ENCODE measurements around the gene SYMPK.
A peak's percentile ranks its signal among the peaks of the same experiment; 100 is the strongest.

Gene SYMPK

GRCh38 chr19:45900738-45901431 is 37.9 kb upstream of the SYMPK start:
- Histone ChIP-seq H4K91ac (ENCODE audit: low read depth, low read length) (no peak overlapping the region), H3K9ac (ENCODE audit: low read length) (peak overlapping the region; percentile 30), H3K79me1 (ENCODE audit: low read length) (peaks cover 7% of the 10 kb centered on the region), H4K12ac (ENCODE audit: low read depth, low read length) (no peak overlapping the region), H3K4ac (ENCODE audit: low read depth, low read length) (no peak overlapping the region), H2BK120ac (ENCODE audit: insufficient read depth, low read length, poor library complexity) (no peak overlapping the region), H3K14ac (ENCODE audit: low read length) (no peak overlapping the region), H3K4me3 (ENCODE audit: low read depth, low read length) (peak overlapping the region; percentile 82), H3K36me3 (ENCODE audit: control insufficient read depth in 1 of 2, insufficient read depth in 2 of 2, low read length in 2 of 2) (peaks cover 13 to 21% of the 10 kb centered on the region in 2 experiments), H3K18ac (ENCODE audit: low read length) (peak overlapping the region; percentile 39), H2BK5ac (ENCODE audit: low read depth, low read length, poor library complexity) (no peak overlapping the region), H3K9me3 (ENCODE audit: insufficient read depth, low read depth, low read length) (no peaks in the 10 kb centered on the region), H3K23ac (ENCODE audit: low read length) (no peak overlapping the region), H2AFZ (ENCODE audit: insufficient read depth, low read length, poor library complexity) (no peak overlapping the region), H3K4me1 (ENCODE audit: control insufficient read depth in 1 of 2, insufficient read depth in 2 of 2, low read length in 2 of 2) (peaks cover 5 to 6% of the 10 kb centered on the region in 2 experiments), H2AK5ac (ENCODE audit: low read length) (no peak overlapping the region), H3K4me2 (ENCODE audit: low read length) (peak overlapping the region; percentile 99), H4K8ac (ENCODE audit: low read depth, low read length) (no peak overlapping the region), H3K27me3 (ENCODE audit: insufficient read depth, low read length) (no peaks in the 10 kb centered on the region), H3K79me2 (ENCODE audit: control insufficient read depth, insufficient read depth, low read length, poor library complexity) (peaks cover 5% of the 10 kb centered on the region), H3K27ac (ENCODE audit: low read depth, low read length) (no peak overlapping the region), H2BK12ac (ENCODE audit: low read length) (no peak overlapping the region)
- no CpG with 5 or more reads among the region's 22 CpGs for WGBS (ENCODE audit: extremely low coverage, insufficient coverage, insufficient read length)
- peak; percentile 17 to 38 for DNase-seq

- H3K14ac ChIP-seq (ENCODE audit: low read length), result no peak overlapping the region
- peaks cover 5% of the 10 kb centered on the region for H3K79me2 ChIP-seq (ENCODE audit: control insufficient read depth, insufficient read depth, low read length, poor library complexity)
- H2BK5ac ChIP-seq (ENCODE audit: low read depth, low read length, poor library complexity), result no peak overlapping the region
- no peaks in the 10 kb centered on the region for H3K9me3 ChIP-seq (ENCODE audit: insufficient read depth, low read depth, low read length)
- no peak overlapping the region for H3K4me3 ChIP-seq (ENCODE audit: low read depth, low read length)
- no peak overlapping the region for H3K27ac ChIP-seq (ENCODE audit: low read depth, low read length)
- peaks cover 7% of the 10 kb centered on the region for H3K79me1 ChIP-seq (ENCODE audit: low read length)
- no peak overlapping the region for H2BK120ac ChIP-seq (ENCODE audit: insufficient read depth, low read length, poor library complexity)
- no peak for DNase-seq
- H3K23ac ChIP-seq (ENCODE audit: low read length), result no peak overlapping the region
- H2AFZ ChIP-seq (ENCODE audit: insufficient read depth, low read length, poor library complexity), result no peak overlapping the region
- no peaks in the 10 kb centered on the region for H3K27me3 ChIP-seq (ENCODE audit: insufficient read depth, low read length)
- H4K91ac ChIP-seq (ENCODE audit: low read depth, low read length), result no peak overlapping the region
- no peak overlapping the region for H3K4me2 ChIP-seq (ENCODE audit: low read length)
- H3K18ac ChIP-seq (ENCODE audit: low read length), result no peak overlapping the region
- no peak overlapping the region for H2BK12ac ChIP-seq (ENCODE audit: low read length)
- H3K4ac ChIP-seq (ENCODE audit: low read depth, low read length), result no peak overlapping the region
- no peak overlapping the region for H3K9ac ChIP-seq (ENCODE audit: low read length)
- H4K8ac ChIP-seq (ENCODE audit: low read depth, low read length), result no peak overlapping the region
- no peak overlapping the region for H2AK5ac ChIP-seq (ENCODE audit: low read length)
- no peak overlapping the region for H4K12ac ChIP-seq (ENCODE audit: low read depth, low read length)
- peaks cover 5 to 6% of the 10 kb centered on the region in 2 experiments for H3K4me1 ChIP-seq (ENCODE audit: control insufficient read depth in 1 of 2, insufficient read depth in 2 of 2, low read length in 2 of 2)
- peaks cover 20 to 27% of the 10 kb centered on the region in 2 experiments for H3K36me3 ChIP-seq (ENCODE audit: control insufficient read depth in 1 of 2, insufficient read depth in 2 of 2, low read length in 2 of 2)
- 100% methylated on average over 1 of the region's 4 CpGs for WGBS (ENCODE audit: extremely low coverage, insufficient coverage, insufficient read length)
Observed at GRCh38 chr19:45899919-45900589, 37.1 kb upstream of the SYMPK start.

GRCh38 chr19:45899253-45899652 is 36.3 kb upstream of the SYMPK start:
- Histone ChIP-seq H4K12ac (ENCODE audit: low read depth, low read length) (no peak overlapping the region), H4K8ac (ENCODE audit: low read depth, low read length) (no peak overlapping the region)
- no CpG with 5 or more reads among the region's 7 CpGs for WGBS (ENCODE audit: extremely low coverage, insufficient coverage, insufficient read length)

GRCh38 chr19:45897261-45897812 is 34.4 kb upstream of the SYMPK start:
- H2AFZ ChIP-seq (ENCODE audit: insufficient read depth, low read length, poor library complexity), result no peak overlapping the region
- peaks cover 0 to 3% of the 10 kb centered on the region in 2 experiments for H3K4me1 ChIP-seq (ENCODE audit: control insufficient read depth in 1 of 2, insufficient read depth in 2 of 2, low read length in 2 of 2)
- no peak overlapping the region for H2BK12ac ChIP-seq (ENCODE audit: low read length)
- no peak overlapping the region for H4K12ac ChIP-seq (ENCODE audit: low read depth, low read length)
- H4K91ac ChIP-seq (ENCODE audit: low read depth, low read length), result no peak overlapping the region
- H3K79me2 ChIP-seq (ENCODE audit: control insufficient read depth, insufficient read depth, low read length, poor library complexity), result peaks cover 5% of the 10 kb centered on the region
- H3K18ac ChIP-seq (ENCODE audit: low read length), result no peak overlapping the region
- peaks cover 6% of the 10 kb centered on the region for H3K79me1 ChIP-seq (ENCODE audit: low read length)
- H3K36me3 ChIP-seq (ENCODE audit: control insufficient read depth in 1 of 2, insufficient read depth in 2 of 2, low read length in 2 of 2), result peaks cover 25 to 32% of the 10 kb centered on the region in 2 experiments
- no peaks in the 10 kb centered on the region for H3K27me3 ChIP-seq (ENCODE audit: insufficient read depth, low read length)
- no peak overlapping the region for H2BK120ac ChIP-seq (ENCODE audit: insufficient read depth, low read length, poor library complexity)
- no peak overlapping the region for H3K23ac ChIP-seq (ENCODE audit: low read length)
- WGBS (ENCODE audit: extremely low coverage, insufficient coverage, insufficient read length), result no CpG with 5 or more reads among the region's 8 CpGs
- H3K4me3 ChIP-seq (ENCODE audit: low read depth, low read length), result no peak overlapping the region
- DNase-seq, result peak in 1 of 2 donors; percentile 14
- no peak overlapping the region for H2AK5ac ChIP-seq (ENCODE audit: low read length)
- no peak overlapping the region for H4K8ac ChIP-seq (ENCODE audit: low read depth, low read length)
- no peak overlapping the region for H2BK5ac ChIP-seq (ENCODE audit: low read depth, low read length, poor library complexity)
- no peak overlapping the region for H3K9ac ChIP-seq (ENCODE audit: low read length)
- no peak overlapping the region for H3K27ac ChIP-seq (ENCODE audit: low read depth, low read length)
- no peak overlapping the region for H3K4ac ChIP-seq (ENCODE audit: low read depth, low read length)
- H3K9me3 ChIP-seq (ENCODE audit: insufficient read depth, low read depth, low read length), result no peaks in the 10 kb centered on the region
- no peak overlapping the region for H3K4me2 ChIP-seq (ENCODE audit: low read length)
- no peak overlapping the region for H3K14ac ChIP-seq (ENCODE audit: low read length)

More at GRCh38 chr19:45899253-45899652, 36.3 kb upstream of the SYMPK start:
- H3K4me3 ChIP-seq (ENCODE audit: low read depth, low read length), result no peak overlapping the region
- H2AFZ ChIP-seq (ENCODE audit: insufficient read depth, low read length, poor library complexity), result no peak overlapping the region
- H3K4me1 ChIP-seq (ENCODE audit: control insufficient read depth in 1 of 2, insufficient read depth in 2 of 2, low read length in 2 of 2), result peaks cover 5 to 6% of the 10 kb centered on the region in 2 experiments
- H3K18ac ChIP-seq (ENCODE audit: low read length), result no peak overlapping the region
- no peak overlapping the region for H2BK5ac ChIP-seq (ENCODE audit: low read depth, low read length, poor library complexity)
- H3K79me1 ChIP-seq (ENCODE audit: low read length), result peaks cover 7% of the 10 kb centered on the region
- no peaks in the 10 kb centered on the region for H3K9me3 ChIP-seq (ENCODE audit: insufficient read depth, low read depth, low read length)
- no peak overlapping the region for H3K27ac ChIP-seq (ENCODE audit: low read depth, low read length)
- no peak overlapping the region for H2BK120ac ChIP-seq (ENCODE audit: insufficient read depth, low read length, poor library complexity)
- peaks cover 5% of the 10 kb centered on the region for H3K79me2 ChIP-seq (ENCODE audit: control insufficient read depth, insufficient read depth, low read length, poor library complexity)
- H4K91ac ChIP-seq (ENCODE audit: low read depth, low read length), result no peak overlapping the region
- no peak overlapping the region for H3K9ac ChIP-seq (ENCODE audit: low read length)
- H3K36me3 ChIP-seq (ENCODE audit: control insufficient read depth in 1 of 2, insufficient read depth in 2 of 2, low read length in 2 of 2), result peaks cover 24 to 31% of the 10 kb centered on the region in 2 experiments
- no peak overlapping the region for H3K23ac ChIP-seq (ENCODE audit: low read length)
- H2BK12ac ChIP-seq (ENCODE audit: low read length), result no peak overlapping the region
- H3K27me3 ChIP-seq (ENCODE audit: insufficient read depth, low read length), result no peaks in the 10 kb centered on the region
- H3K4ac ChIP-seq (ENCODE audit: low read depth, low read length), result no peak overlapping the region
- no peak for DNase-seq
- no peak overlapping the region for H2AK5ac ChIP-seq (ENCODE audit: low read length)
- no peak overlapping the region for H3K4me2 ChIP-seq (ENCODE audit: low read length)
- H3K14ac ChIP-seq (ENCODE audit: low read length), result no peak overlapping the region
